HG03064 (cell line): ENCODE results near the gene HPGDS.

Experiments
- ATAC-seq: cut with Tn5 transposase; IDR thresholded peaks from one replicate; pipeline ENCODE4 v1.9.1; 2021; ENCODE audit warnings: low read depth; ENCODE audit not compliant: unreplicated experiment

HPGDS gene

GRCh38 chr4:94262163-94263016, 80.2 kb downstream of the HPGDS start:
- no peak for ATAC-seq

- ATAC-seq, result no peak
These were observed 85.8 kb downstream of the HPGDS start for GRCh38 chr4:94256828-94257227.

- ATAC-seq, result no peak
These were observed 86.4 kb downstream of the HPGDS start for GRCh38 chr4:94256144-94256783.

DNA sequence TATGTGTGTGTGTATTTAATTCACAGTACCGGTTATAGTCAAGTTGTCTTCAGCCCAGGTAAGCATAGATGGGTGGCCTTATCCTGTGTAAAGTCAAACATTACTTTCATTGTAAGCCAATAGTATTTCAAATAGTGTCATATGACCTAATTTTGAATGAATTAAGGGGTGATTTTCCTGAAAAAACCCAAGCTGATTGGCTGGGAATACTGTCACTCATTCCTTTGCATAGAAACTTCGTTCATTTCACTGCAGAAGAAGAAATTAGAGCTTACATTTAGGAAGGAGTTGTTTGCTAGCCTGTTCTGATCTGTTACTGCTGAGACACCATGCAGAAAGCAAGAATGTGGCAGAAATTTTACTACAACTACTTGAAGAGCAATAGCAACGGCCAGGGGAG, 89.6 kb downstream of the HPGDS start:
- no peak for ATAC-seq

- ATAC-seq, result no peak
These were observed 91.5 kb downstream of the HPGDS start for GRCh38 chr4:94251094-94251493.
